Stimulated activated CD4-positive, alpha-beta T cell treated with anti-CD3 and anti-CD28 coated beads, Interleukin-15, amount 100 ng/mL, for 48 hours (primary cell): Measurements from ENCODE around the gene CACNA1C.

ENCODE experiments used
- DNase-seq, 2 donors: peaks; one replicate each; pipeline ENCODE4 v3.0.0-alpha.2; 2020; ENCODE audit warnings: low read depth in 2 of 2

Gene CACNA1C

GRCh38 chr12:2413301-2413700 lies 360.5 kb downstream of the CACNA1C start:
- no peak for DNase-seq

GRCh38 chr12:2413999-2414792 lies 361.4 kb downstream of the CACNA1C start:
- no peak for DNase-seq

GRCh38 chr12:2414810-2415567 lies 362.2 kb downstream of the CACNA1C start:
- no peak for DNase-seq

- no peak for DNase-seq
Measured at GRCh38 chr12:2415568-2415944, 362.8 kb downstream of the CACNA1C start.

- DNase-seq = no peak
Measured at GRCh38 chr12:2416158-2416557, 363.4 kb downstream of the CACNA1C start.

- DNase-seq = no peak
Measured at GRCh38 chr12:2417481-2418160, 364.8 kb downstream of the CACNA1C start.

GRCh38 chr12:2418579-2418978 lies 365.8 kb downstream of the CACNA1C start:
- DNase-seq = no peak

GRCh38 chr12:2422591-2422990 lies 369.8 kb downstream of the CACNA1C start:
- no peak for DNase-seq

GRCh38 chr12:2429032-2429431 lies 376.2 kb downstream of the CACNA1C start:
- DNase-seq = no peak

DNA sequence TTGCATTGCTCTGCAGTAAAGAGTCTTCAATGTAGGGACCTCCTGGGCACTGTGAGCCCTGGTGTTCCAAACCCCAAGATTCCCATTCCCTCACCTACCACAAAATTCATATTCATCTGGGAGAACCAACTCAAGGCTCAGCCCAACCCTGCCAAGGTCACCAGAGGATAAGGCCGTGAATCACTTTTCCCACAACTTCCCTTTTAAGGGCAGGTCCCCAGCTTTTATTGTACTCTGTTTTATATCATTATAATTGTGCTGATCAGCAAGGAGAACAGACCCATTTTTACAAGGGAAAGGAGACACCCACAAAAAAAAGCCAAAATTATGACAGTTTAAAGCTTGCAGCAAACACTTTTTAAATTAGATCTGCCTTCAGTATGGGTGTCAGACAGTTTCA lies 379.0 kb downstream of the CACNA1C start:
- DNase-seq = no peak

DNA sequence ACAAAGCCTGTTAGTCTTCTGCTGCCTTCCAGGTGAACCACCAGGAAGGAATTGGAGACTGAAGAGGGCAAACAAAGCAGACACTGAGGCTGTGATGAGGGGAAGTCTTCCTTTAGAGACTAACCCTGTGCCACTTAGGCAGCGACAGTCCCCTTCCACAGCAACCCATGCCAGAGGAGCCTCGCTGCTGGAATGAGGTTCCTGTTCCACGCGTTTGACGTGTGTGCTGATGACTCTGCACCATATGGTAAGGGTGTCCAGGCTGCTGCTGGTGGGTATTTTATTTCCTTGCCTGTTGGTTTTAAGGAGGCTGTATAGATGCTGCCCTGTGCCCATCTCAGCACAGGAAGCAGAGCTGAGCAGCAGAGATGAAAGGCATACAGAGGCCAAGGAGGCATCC lies 380.1 kb downstream of the CACNA1C start:
- no peak for DNase-seq

- no peak for DNase-seq
Measured at GRCh38 chr12:2435511-2435910, 382.7 kb downstream of the CACNA1C start.

GRCh38 chr12:2439332-2440100 lies 386.7 kb downstream of the CACNA1C start:
- DNase-seq = no peak

- DNase-seq = no peak
Measured at GRCh38 chr12:2443776-2444175, 391.0 kb downstream of the CACNA1C start.

DNA sequence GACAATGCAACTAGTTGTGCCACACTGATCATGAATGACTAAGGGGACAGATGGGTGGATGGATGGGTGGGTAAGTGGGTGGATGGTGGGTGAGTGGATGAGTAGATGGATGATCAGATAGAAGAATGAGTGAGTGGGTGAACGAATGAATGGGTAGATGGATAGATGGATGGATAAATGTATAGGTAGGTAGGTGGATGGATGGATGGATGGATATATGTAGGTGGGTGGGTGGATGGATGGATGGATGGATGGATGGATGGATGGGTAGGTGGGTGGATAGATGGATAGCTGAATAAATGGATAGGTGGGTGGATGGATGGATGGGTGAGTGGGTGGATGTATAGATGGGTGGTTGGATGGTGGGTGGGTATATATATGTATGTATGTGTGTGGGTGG lies 393.2 kb downstream of the CACNA1C start:
- DNase-seq = no peak

GRCh38 chr12:2447861-2448260 lies 395.1 kb downstream of the CACNA1C start:
- no peak for DNase-seq

GRCh38 chr12:2449586-2449985 lies 396.8 kb downstream of the CACNA1C start:
- DNase-seq = no peak

GRCh38 chr12:2450553-2450952 lies 397.8 kb downstream of the CACNA1C start:
- DNase-seq = no peak

DNA sequence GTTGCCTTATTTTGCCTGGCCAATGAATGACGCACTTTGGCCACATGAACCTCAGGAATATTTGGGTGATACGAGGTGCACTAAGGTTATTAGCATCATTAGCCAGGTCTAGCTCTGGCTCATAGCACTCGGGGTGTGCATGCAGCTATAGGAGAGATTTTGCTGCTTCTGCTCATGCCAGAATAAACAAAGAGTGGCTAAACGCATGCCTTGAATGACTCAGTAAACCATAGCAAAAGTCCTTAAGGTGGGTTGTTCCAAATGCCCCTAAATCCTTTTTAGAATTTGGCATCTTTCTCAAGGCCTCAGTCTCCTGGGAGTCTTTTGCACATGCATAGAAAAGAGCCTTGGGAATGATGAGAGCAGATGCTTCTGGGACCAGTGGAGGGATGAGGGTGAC lies 398.2 kb downstream of the CACNA1C start:
- DNase-seq = no peak

DNA sequence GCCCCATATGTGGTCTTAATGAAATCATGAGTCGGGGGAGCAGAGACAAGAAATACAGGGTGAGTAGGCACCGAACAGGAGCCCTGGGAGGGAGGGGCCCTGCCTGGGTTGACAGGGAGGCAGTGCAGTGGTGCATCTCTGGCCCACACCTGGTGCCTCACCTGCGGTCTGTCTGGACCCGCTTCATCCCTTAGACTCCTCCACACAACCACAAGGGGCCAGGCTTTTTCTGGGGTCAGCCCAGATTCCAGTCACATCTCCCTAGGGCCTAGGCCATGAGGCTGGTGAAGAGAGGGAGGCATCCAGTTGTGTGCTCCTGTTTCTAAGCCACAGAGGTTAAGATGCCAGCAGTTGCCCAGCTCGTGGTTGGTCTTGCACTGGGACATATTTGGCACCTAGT lies 398.7 kb downstream of the CACNA1C start:
- no peak for DNase-seq

DNA sequence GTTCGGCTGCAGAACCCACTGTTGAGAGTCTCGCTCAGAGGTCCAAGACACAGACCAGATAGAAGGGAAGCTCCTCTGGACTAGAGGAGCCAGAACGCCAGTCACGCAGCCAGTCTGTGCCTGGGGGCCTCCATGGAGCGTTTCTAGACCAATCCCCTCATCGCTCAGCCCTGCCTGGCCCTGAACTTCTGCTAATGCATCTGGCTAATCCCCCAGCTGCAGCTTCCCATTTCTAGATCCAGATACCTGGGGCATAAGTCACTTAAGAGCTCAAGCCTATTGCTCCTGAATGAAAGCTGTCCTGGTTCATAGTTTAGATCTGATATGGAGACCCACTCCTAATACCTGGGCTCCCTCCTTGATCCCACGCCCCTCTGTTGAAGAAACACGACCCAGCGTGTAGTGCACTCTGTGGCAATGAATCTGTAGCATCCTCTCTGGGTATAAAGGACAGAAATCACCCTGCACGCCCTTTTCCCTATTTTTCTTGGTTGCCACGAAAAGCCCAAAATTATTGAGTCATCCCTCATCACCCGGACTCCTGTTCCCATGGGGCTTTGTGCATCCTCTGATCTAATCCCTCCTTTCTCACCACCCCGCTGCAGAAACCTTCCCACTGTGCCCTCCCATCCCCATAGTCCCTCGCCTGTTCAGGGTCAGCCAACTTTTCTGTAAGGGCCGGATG lies 400.4 kb downstream of the CACNA1C start:
- DNase-seq = no peak

DNA sequence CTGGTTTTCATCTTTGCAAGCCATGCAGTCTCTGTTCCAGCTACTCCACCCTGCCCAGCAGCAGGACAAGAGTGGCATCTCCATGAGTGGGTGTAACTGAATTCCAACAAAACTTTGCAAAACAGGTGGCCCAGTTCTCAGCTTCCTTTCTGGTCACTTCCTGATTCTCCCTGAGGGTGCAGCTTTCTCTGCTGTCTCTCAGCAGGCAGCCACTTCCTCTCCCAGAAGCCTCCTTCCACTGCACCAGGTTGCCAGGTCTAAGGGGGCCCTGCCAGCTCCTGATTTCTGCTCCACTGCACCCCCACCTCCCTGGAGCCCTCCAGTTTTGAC lies 400.9 kb downstream of the CACNA1C start:
- no peak for DNase-seq
